Activated CD8-positive, alpha-beta memory T cell treated with anti-CD3 and anti-CD28 coated beads for 4 hours (primary cell): ENCODE measurements around the gene EMD.
"Not testable (repeated sequence)": the region's sequence is repeated elsewhere in the genome, so short reads cannot be mapped to it uniquely, and the experiment has no call there.

ENCODE experiments used
- DNase-seq, 2 donors: peaks; one replicate each; pipeline ENCODE4 v3.0.0-alpha.2; 2020; ENCODE audit warnings: low read depth in 2 of 2

Gene EMD

GRCh38 chrX:154371017-154371788, 7.9 kb upstream of the EMD start:
- DNase-seq, result peak; percentile 82 to 87

GRCh38 chrX:154371789-154372300, 7.2 kb upstream of the EMD start:
- no peak for DNase-seq

GRCh38 chrX:154372612-154373022, 6.5 kb upstream of the EMD start:
- no peak for DNase-seq

GRCh38 chrX:154373340-154374306, 5.5 kb upstream of the EMD start:
- DNase-seq, result no peak

GRCh38 chrX:154374313-154375155, 4.6 kb upstream of the EMD start, which contains the start of gene FLNA:
TSS of gene FLNA (minus strand) at chrX:154374634. CDS start at chrX:154371245, 3,389 bp downstream.
- DNase-seq, result no peak

- no peak for DNase-seq
Observed at GRCh38 chrX:154375156-154375504, 4.0 kb upstream of the EMD start.

- no peak for DNase-seq
Observed at GRCh38 chrX:154376774-154377173, 2.3 kb upstream of the EMD start.

- DNase-seq, result no peak
Observed at GRCh38 chrX:154378059-154378798, 866 bp upstream of the EMD start.

GRCh38 chrX:154379569-154379951, 465 bp downstream of the EMD start:
- no peak for DNase-seq

- DNase-seq, result no peak
Observed at GRCh38 chrX:154380153-154380552, 1.1 kb downstream of the EMD start.

GRCh38 chrX:154380787-154381186, 1.7 kb downstream of the EMD start:
- DNase-seq, result no peak

GRCh38 chrX:154381271-154381670, 2.2 kb downstream of the EMD start:
- no peak for DNase-seq

- DNase-seq, result no peak
Observed at GRCh38 chrX:154382483-154383069, 3.5 kb downstream of the EMD start.

- DNase-seq, result no peak
Observed at GRCh38 chrX:154383359-154384283, 4.5 kb downstream of the EMD start.

- no peak for DNase-seq
Observed at GRCh38 chrX:154384284-154384892, 5.3 kb downstream of the EMD start.

GRCh38 chrX:154388094-154388493, 9.0 kb downstream of the EMD start:
- not testable (repeated sequence) for DNase-seq

- not testable (repeated sequence) for DNase-seq
Observed at GRCh38 chrX:154388649-154389048, 9.6 kb downstream of the EMD start.

- DNase-seq, result not testable (repeated sequence)
Observed at GRCh38 chrX:154389812-154390747, 11.0 kb downstream of the EMD start.
